ENCODE results near the gene VARS2.

VARS2 gene

GRCh38 chr6:30931969-30932645 is 18.1 kb downstream of the VARS2 start, which contains the start of gene SFTA2:
SFTA2 (minus strand) TSS chr6:30932170; CDS start chr6:30932096, 74 bp downstream.
- no peak for DNase-seq

GRCh38 chr6:30932665-30933365 is 18.8 kb downstream of the VARS2 start:
- DNase-seq = no peak

GRCh38 chr6:30935018-30935417 is 21.0 kb downstream of the VARS2 start:
- DNase-seq = no peak

- DNase-seq = no peak
Measured at GRCh38 chr6:30937265-30937664, 23.2 kb downstream of the VARS2 start.

- no peak for DNase-seq
Measured at GRCh38 chr6:30938730-30939129, 24.7 kb downstream of the VARS2 start.

GRCh38 chr6:30939473-30939872 is 25.4 kb downstream of the VARS2 start:
- DNase-seq = no peak

- no peak for DNase-seq
Measured at GRCh38 chr6:30940361-30940986, 26.4 kb downstream of the VARS2 start, which contains the start of gene MUCL3. MUCL3 (plus strand) TSS chr6:30940973; CDS start chr6:30941000, 27 bp downstream.

- no peak for DNase-seq
Measured at GRCh38 chr6:30942338-30943060, 28.5 kb downstream of the VARS2 start.

- DNase-seq = no peak
Measured at GRCh38 chr6:30944051-30944450, 30.0 kb downstream of the VARS2 start.

GRCh38 chr6:30945281-30945680 is 31.2 kb downstream of the VARS2 start:
- no peak for DNase-seq

- DNase-seq = no peak
Measured at GRCh38 chr6:30947231-30947630, 33.2 kb downstream of the VARS2 start.

- no peak for DNase-seq
Measured at GRCh38 chr6:30948811-30949210, 34.8 kb downstream of the VARS2 start.

GRCh38 chr6:30951907-30952469 is 38.0 kb downstream of the VARS2 start:
- no peak for DNase-seq

- DNase-seq = no peak
Measured at GRCh38 chr6:30954631-30955366, 40.8 kb downstream of the VARS2 start.

GRCh38 chr6:30955367-30956042 is 41.5 kb downstream of the VARS2 start:
- DNase-seq = peak; percentile 68

GRCh38 chr6:30957716-30958115 is 43.7 kb downstream of the VARS2 start:
- no peak for DNase-seq

GRCh38 chr6:30960907-30961673 is 47.1 kb downstream of the VARS2 start:
- no peak for DNase-seq

GRCh38 chr6:30962716-30963115 is 48.7 kb downstream of the VARS2 start:
- DNase-seq = no peak

GRCh38 chr6:30963641-30964040 is 49.6 kb downstream of the VARS2 start:
- no peak for DNase-seq

- DNase-seq = no peak
Measured at GRCh38 chr6:30964075-30964474, 50.0 kb downstream of the VARS2 start.

- no peak for DNase-seq
Measured at GRCh38 chr6:30965140-30965601, 51.1 kb downstream of the VARS2 start.
